Measurements from ENCODE around the gene HORMAD2.

HORMAD2 gene

GRCh38 chr22:30046716-30047363, 33.4 kb upstream of the HORMAD2 start:
- Histone ChIP-seq H3K36me3 (ENCODE audit: control insufficient read depth in 2 of 2, insufficient read depth in 1 of 2, low read length in 2 of 2) (no peaks in the 10 kb centered on the region), H3K9me3 (ENCODE audit: control insufficient read depth, insufficient read depth, low read depth, low read length) (no peaks in the 10 kb centered on the region), H3K4me3 (ENCODE audit: low read depth, low read length) (no peak overlapping the region), H3K4me1 (ENCODE audit: control insufficient read depth, insufficient read depth, low read length) (peaks cover 21% of the 10 kb centered on the region), H3K27ac (ENCODE audit: extremely low read depth, low read depth, low read length) (no peak overlapping the region)
- ChIA-PET CTCF (interaction anchor here (0.9 to 1.3 kb wide), 2 partner anchors 38 to 42 kb away, joined by 3 to 5 read pairs; no protein-coding TSS in a partner anchor), POLR2A (no interaction called here)
- TF ChIP-seq SETDB1 (IDR thresholded peaks at IDR 0.05; ENCODE audit: insufficient read length, low read length) = no peak
- TF ChIP-seq, protein P1, sequence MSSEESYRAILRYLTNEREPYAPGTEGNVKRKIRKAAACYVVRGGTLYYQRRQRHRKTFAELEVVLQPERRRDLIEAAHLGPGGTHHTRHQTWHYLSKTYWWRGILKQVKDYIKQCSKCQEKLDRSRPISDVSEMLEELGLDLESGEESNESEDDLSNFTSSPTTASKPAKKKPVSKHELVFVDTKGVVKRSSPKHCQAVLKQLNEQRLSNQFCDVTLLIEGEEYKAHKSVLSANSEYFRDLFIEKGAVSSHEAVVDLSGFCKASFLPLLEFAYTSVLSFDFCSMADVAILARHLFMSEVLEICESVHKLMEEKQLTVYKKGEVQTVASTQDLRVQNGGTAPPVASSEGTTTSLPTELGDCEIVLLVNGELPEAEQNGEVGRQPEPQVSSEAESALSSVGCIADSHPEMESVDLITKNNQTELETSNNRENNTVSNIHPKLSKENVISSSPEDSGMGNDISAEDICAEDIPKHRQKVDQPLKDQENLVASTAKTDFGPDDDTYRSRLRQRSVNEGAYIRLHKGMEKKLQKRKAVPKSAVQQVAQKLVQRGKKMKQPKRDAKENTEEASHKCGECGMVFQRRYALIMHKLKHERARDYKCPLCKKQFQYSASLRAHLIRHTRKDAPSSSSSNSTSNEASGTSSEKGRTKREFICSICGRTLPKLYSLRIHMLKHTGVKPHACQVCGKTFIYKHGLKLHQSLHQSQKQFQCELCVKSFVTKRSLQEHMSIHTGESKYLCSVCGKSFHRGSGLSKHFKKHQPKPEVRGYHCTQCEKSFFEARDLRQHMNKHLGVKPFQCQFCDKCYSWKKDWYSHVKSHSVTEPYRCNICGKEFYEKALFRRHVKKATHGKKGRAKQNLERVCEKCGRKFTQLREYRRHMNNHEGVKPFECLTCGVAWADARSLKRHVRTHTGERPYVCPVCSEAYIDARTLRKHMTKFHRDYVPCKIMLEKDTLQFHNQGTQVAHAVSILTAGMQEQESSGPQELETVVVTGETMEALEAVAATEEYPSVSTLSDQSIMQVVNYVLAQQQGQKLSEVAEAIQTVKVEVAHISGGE (tag by site-specific recombination; conservative IDR thresholded peaks at IDR 0.05; ENCODE audit: low read depth) = no peak
- TF ChIP-seq, protein P2, sequence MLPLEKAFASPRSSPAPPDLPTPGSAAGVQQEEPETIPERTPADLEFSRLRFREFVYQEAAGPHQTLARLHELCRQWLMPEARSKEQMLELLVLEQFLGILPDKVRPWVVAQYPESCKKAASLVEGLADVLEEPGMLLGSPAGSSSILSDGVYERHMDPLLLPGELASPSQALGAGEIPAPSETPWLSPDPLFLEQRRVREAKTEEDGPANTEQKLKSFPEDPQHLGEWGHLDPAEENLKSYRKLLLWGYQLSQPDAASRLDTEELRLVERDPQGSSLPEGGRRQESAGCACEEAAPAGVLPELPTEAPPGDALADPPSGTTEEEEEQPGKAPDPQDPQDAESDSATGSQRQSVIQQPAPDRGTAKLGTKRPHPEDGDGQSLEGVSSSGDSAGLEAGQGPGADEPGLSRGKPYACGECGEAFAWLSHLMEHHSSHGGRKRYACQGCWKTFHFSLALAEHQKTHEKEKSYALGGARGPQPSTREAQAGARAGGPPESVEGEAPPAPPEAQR (tag by site-specific recombination; IDR thresholded peaks at IDR 0.05) = no peak
- TF ChIP-seq, protein P3, sequence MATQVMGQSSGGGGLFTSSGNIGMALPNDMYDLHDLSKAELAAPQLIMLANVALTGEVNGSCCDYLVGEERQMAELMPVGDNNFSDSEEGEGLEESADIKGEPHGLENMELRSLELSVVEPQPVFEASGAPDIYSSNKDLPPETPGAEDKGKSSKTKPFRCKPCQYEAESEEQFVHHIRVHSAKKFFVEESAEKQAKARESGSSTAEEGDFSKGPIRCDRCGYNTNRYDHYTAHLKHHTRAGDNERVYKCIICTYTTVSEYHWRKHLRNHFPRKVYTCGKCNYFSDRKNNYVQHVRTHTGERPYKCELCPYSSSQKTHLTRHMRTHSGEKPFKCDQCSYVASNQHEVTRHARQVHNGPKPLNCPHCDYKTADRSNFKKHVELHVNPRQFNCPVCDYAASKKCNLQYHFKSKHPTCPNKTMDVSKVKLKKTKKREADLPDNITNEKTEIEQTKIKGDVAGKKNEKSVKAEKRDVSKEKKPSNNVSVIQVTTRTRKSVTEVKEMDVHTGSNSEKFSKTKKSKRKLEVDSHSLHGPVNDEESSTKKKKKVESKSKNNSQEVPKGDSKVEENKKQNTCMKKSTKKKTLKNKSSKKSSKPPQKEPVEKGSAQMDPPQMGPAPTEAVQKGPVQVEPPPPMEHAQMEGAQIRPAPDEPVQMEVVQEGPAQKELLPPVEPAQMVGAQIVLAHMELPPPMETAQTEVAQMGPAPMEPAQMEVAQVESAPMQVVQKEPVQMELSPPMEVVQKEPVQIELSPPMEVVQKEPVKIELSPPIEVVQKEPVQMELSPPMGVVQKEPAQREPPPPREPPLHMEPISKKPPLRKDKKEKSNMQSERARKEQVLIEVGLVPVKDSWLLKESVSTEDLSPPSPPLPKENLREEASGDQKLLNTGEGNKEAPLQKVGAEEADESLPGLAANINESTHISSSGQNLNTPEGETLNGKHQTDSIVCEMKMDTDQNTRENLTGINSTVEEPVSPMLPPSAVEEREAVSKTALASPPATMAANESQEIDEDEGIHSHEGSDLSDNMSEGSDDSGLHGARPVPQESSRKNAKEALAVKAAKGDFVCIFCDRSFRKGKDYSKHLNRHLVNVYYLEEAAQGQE (tag by site-specific recombination; IDR thresholded peaks at IDR 0.05) = no peak

DNA sequence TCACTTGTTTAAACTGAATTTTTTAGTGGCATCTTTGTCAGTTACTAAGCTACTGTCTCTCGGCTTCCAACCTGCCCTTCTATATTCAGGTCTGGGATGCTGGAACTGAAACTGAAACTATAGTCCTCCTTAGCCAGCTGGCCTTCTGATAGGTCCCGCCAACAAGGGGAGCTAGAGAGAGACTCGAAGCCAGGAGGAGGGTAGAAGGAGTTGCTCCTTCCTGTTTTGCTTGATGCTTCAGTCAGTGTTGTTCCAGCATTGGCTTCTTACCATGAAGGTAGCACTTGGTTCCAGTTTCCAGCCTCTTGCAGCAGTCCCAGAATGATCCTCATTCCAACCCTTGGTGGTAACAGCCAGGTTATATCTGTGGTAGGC, 32.9 kb upstream of the HORMAD2 start:
- Histone ChIP-seq H3K4me3 (ENCODE audit: low read depth, low read length) (no peak overlapping the region), H3K9me3 (ENCODE audit: control insufficient read depth, insufficient read depth, low read depth, low read length) (no peaks in the 10 kb centered on the region), H3K4me1 (ENCODE audit: control insufficient read depth, insufficient read depth, low read length) (peaks cover 21% of the 10 kb centered on the region), H3K27ac (ENCODE audit: extremely low read depth, low read depth, low read length) (no peak overlapping the region), H3K36me3 (ENCODE audit: control insufficient read depth in 2 of 2, insufficient read depth in 1 of 2, low read length in 2 of 2) (no peaks in the 10 kb centered on the region)
- POLR2A ChIA-PET = no interaction called here
- CTCF ChIA-PET = interaction anchor here (0.9 to 1.3 kb wide), 2 partner anchors 38 to 41 kb away, joined by 3 to 5 read pairs; no protein-coding TSS in a partner anchor
- TF ChIP-seq KLF10 (tag by site-specific recombination; IDR thresholded peaks at IDR 0.05) = no peak
- TF ChIP-seq ZNF707 (tag by site-specific recombination; IDR thresholded peaks at IDR 0.05) = no peak
- TF ChIP-seq ZNF19 (tag by site-specific recombination; IDR thresholded peaks at IDR 0.05; ENCODE audit: low read depth) = no peak
- TF ChIP-seq YY2 (tag by site-specific recombination; IDR thresholded peaks at IDR 0.05) = no peak
- no peak for TF ChIP-seq ZNF248 (tag by site-specific recombination; IDR thresholded peaks at IDR 0.05)
- TF ChIP-seq ZNF341 (tag by site-specific recombination; IDR thresholded peaks at IDR 0.05; ENCODE audit: low read depth) = no peak
- no peak for TF ChIP-seq RBAK (tag by site-specific recombination; IDR thresholded peaks at IDR 0.05)
- TF ChIP-seq ZNF302 (tag by site-specific recombination; IDR thresholded peaks at IDR 0.05; ENCODE audit: low read depth) = no peak
- TF ChIP-seq ZBTB8A (tag by site-specific recombination; IDR thresholded peaks at IDR 0.05) = no peak
- TF ChIP-seq, protein P4, sequence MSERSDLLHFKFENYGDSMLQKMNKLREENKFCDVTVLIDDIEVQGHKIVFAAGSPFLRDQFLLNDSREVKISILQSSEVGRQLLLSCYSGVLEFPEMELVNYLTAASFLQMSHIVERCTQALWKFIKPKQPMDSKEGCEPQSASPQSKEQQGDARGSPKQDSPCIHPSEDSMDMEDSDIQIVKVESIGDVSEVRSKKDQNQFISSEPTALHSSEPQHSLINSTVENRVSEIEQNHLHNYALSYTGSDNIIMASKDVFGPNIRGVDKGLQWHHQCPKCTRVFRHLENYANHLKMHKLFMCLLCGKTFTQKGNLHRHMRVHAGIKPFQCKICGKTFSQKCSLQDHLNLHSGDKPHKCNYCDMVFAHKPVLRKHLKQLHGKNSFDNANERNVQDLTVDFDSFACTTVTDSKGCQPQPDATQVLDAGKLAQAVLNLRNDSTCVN (tag by site-specific recombination; optimal IDR thresholded peaks at IDR 0.05) = no peak
- TF ChIP-seq ZNF423 (tag by site-specific recombination; IDR thresholded peaks at IDR 0.05) = no peak
- TF ChIP-seq HOXC10 (CRISPR knock-in tag; IDR thresholded peaks at IDR 0.05) = no peak
- no peak for TF ChIP-seq ELK4 (IDR thresholded peaks at IDR 0.05; ENCODE audit: borderline replicate concordance, low read depth, low read length)
- no peak for TF ChIP-seq ZNF473 (tag by site-specific recombination; IDR thresholded peaks at IDR 0.05)
- TF ChIP-seq, protein P5, sequence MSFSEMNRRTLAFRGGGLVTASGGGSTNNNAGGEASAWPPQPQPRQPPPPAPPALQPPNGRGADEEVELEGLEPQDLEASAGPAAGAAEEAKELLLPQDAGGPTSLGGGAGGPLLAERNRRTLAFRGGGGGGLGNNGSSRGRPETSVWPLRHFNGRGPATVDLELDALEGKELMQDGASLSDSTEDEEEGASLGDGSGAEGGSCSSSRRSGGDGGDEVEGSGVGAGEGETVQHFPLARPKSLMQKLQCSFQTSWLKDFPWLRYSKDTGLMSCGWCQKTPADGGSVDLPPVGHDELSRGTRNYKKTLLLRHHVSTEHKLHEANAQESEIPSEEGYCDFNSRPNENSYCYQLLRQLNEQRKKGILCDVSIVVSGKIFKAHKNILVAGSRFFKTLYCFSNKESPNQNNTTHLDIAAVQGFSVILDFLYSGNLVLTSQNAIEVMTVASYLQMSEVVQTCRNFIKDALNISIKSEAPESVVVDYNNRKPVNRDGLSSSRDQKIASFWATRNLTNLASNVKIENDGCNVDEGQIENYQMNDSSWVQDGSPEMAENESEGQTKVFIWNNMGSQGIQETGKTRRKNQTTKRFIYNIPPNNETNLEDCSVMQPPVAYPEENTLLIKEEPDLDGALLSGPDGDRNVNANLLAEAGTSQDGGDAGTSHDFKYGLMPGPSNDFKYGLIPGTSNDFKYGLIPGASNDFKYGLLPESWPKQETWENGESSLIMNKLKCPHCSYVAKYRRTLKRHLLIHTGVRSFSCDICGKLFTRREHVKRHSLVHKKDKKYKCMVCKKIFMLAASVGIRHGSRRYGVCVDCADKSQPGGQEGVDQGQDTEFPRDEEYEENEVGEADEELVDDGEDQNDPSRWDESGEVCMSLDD (tag by site-specific recombination; IDR thresholded peaks at IDR 0.05) = no peak
- no peak for TF ChIP-seq ZXDB (tag by site-specific recombination; IDR thresholded peaks at IDR 0.05)
- TF ChIP-seq SALL2 (tag by site-specific recombination; IDR thresholded peaks at IDR 0.05; ENCODE audit: borderline replicate concordance) = no peak
